ENCODE results near the gene PICALM. TPM values are rescaled to one million over a fixed set of nuclear protein-coding genes. Genes with fewer than 3 reads are reported as not detected.

PICALM gene
- total and polyA plus RNA-seq, 9 of the 15 experiments (the other 6 are each of a cell fraction or from before 2014, with no cell fraction given): 41.3 to 990 (median 309) TPM

GRCh38 chr11:86041975-86042378, 26.9 kb downstream of the PICALM start (continued):
- TF ChIP-seq, protein P1, sequence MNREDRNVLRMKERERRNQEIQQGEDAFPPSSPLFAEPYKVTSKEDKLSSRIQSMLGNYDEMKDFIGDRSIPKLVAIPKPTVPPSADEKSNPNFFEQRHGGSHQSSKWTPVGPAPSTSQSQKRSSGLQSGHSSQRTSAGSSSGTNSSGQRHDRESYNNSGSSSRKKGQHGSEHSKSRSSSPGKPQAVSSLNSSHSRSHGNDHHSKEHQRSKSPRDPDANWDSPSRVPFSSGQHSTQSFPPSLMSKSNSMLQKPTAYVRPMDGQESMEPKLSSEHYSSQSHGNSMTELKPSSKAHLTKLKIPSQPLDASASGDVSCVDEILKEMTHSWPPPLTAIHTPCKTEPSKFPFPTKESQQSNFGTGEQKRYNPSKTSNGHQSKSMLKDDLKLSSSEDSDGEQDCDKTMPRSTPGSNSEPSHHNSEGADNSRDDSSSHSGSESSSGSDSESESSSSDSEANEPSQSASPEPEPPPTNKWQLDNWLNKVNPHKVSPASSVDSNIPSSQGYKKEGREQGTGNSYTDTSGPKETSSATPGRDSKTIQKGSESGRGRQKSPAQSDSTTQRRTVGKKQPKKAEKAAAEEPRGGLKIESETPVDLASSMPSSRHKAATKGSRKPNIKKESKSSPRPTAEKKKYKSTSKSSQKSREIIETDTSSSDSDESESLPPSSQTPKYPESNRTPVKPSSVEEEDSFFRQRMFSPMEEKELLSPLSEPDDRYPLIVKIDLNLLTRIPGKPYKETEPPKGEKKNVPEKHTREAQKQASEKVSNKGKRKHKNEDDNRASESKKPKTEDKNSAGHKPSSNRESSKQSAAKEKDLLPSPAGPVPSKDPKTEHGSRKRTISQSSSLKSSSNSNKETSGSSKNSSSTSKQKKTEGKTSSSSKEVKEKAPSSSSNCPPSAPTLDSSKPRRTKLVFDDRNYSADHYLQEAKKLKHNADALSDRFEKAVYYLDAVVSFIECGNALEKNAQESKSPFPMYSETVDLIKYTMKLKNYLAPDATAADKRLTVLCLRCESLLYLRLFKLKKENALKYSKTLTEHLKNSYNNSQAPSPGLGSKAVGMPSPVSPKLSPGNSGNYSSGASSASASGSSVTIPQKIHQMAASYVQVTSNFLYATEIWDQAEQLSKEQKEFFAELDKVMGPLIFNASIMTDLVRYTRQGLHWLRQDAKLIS (CRISPR knock-in tag; IDR thresholded peaks at IDR 0.05): no peak
- TF ChIP-seq NEUROD1 (IDR thresholded peaks at IDR 0.05; ENCODE audit: borderline replicate concordance, low read depth, low read length, partially characterized antibody): no peak
- TF ChIP-seq MTA3 (IDR thresholded peaks at IDR 0.05; ENCODE audit: borderline replicate concordance): no peak
- no peak for TF ChIP-seq ZNF584 (CRISPR knock-in tag; IDR thresholded peaks at IDR 0.05; ENCODE audit: low read depth)
- TF ChIP-seq ID3 (CRISPR knock-in tag; IDR thresholded peaks at IDR 0.05): no peak
- TF ChIP-seq ID3 (tag; IDR thresholded peaks at IDR 0.05): no peak
- TF ChIP-seq U2AF1 (optimal IDR thresholded peaks at IDR 0.05; ENCODE audit: low read depth, low read length): peak; percentile 30
- TF ChIP-seq, protein P2, sequence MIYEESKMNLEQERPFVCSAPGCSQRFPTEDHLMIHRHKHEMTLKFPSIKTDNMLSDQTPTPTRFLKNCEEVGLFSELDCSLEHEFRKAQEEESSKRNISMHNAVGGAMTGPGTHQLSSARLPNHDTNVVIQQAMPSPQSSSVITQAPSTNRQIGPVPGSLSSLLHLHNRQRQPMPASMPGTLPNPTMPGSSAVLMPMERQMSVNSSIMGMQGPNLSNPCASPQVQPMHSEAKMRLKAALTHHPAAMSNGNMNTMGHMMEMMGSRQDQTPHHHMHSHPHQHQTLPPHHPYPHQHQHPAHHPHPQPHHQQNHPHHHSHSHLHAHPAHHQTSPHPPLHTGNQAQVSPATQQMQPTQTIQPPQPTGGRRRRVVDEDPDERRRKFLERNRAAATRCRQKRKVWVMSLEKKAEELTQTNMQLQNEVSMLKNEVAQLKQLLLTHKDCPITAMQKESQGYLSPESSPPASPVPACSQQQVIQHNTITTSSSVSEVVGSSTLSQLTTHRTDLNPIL (CRISPR knock-in tag; IDR thresholded peaks at IDR 0.05): no peak
- TF ChIP-seq HLTF (IDR thresholded peaks at IDR 0.05): no peak
- no peak for TF ChIP-seq KLF10 (CRISPR knock-in tag; IDR thresholded peaks at IDR 0.05)
- TF ChIP-seq PCBP1 (IDR thresholded peaks at IDR 0.05; ENCODE audit: low read depth, low read length, poor library complexity, severe bottlenecking): no peak
- TF ChIP-seq ARID2 (IDR thresholded peaks at IDR 0.05): peak; percentile 62; the same call in 1 of the 2 replicates
- TF ChIP-seq ZNF551 (CRISPR knock-in tag; IDR thresholded peaks at IDR 0.05): no peak
- TF ChIP-seq NFATC3 (IDR thresholded peaks at IDR 0.05): no peak
- TF ChIP-seq ARNT (IDR thresholded peaks at IDR 0.05): peak in 1 of 2 experiments; percentile 58; a peak in 1 of 4 replicates
- TF ChIP-seq XRCC4 (IDR thresholded peaks at IDR 0.05; ENCODE audit: extremely low read depth, insufficient read depth, insufficient read length): no peak
- TF ChIP-seq ATF7 (IDR thresholded peaks at IDR 0.05): peak; percentile 58
- TF ChIP-seq AFF1 (IDR thresholded peaks at IDR 0.05; ENCODE audit: low read depth in 1 of 2, partially characterized antibody in 2 of 2): peak; percentile 44 to 54
- no peak for TF ChIP-seq STAT5B (CRISPR knock-in tag; IDR thresholded peaks at IDR 0.05)
- TF ChIP-seq YBX1 (IDR thresholded peaks at IDR 0.05): no peak

Data from K562 (cell line).